ENCODE data around the gene IMMP2L. TPM values are rescaled to one million over a fixed set of nuclear protein-coding genes. Genes with fewer than 3 reads are reported as not detected.

The IMMP2L gene
- total RNA-seq, 1 experiment from 2014 or later, result 12.8 TPM

DNA sequence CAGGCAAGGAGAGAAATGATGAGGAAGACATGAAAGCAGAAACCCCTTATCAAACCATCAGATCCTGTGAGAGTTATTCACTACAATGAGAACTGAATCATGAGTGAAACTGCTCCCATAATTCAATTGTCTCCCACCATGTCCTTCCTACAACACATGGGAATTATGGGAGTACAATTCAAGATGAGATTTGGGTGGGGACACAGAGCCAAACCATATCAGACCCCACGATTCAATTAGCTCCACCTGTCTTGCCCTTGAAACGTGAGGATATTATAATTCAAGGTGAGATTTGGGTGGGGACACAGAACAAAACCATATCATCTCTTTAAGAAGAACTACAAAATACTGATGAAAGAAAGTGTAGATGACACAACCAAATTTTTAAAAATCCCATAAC is 128.9 kb downstream of the IMMP2L start:
- H3K4me1 ChIP-seq, result peaks cover 13% of the 10 kb centered on the region
- peaks cover 7% of the 10 kb centered on the region for H3K9me3 ChIP-seq (replicated peaks)
- H3K27me3 ChIP-seq, result no peaks in the 10 kb centered on the region
- no peak for DNase-seq
- no peak overlapping the region for H3K4me3 ChIP-seq
- H3K27ac ChIP-seq, result no peak overlapping the region
- H3K36me3 ChIP-seq, result no peaks in the 10 kb centered on the region

- peaks cover 17% of the 10 kb centered on the region for H3K4me1 ChIP-seq
- H3K4me3 ChIP-seq, result no peak overlapping the region
- H3K36me3 ChIP-seq, result no peaks in the 10 kb centered on the region
- peaks cover 7% of the 10 kb centered on the region for H3K9me3 ChIP-seq (replicated peaks)
- H3K27ac ChIP-seq, result no peak overlapping the region
- H3K27me3 ChIP-seq, result no peaks in the 10 kb centered on the region
- DNase-seq, result no peak
These were observed 132.5 kb downstream of the IMMP2L start for GRCh38 chr7:111429781-111430180.

GRCh38 chr7:111424768-111425167 is 137.5 kb downstream of the IMMP2L start:
- Histone ChIP-seq H3K4me3 (no peak overlapping the region), H3K4me1 (peaks cover 26% of the 10 kb centered on the region), H3K9me3 (replicated peaks) (peaks cover 16% of the 10 kb centered on the region), H3K27me3 (no peaks in the 10 kb centered on the region), H3K27ac (peak overlapping the region; percentile 67), H3K36me3 (no peaks in the 10 kb centered on the region)
- peak in 1 of 2 experiments; percentile 66 for DNase-seq

DNA sequence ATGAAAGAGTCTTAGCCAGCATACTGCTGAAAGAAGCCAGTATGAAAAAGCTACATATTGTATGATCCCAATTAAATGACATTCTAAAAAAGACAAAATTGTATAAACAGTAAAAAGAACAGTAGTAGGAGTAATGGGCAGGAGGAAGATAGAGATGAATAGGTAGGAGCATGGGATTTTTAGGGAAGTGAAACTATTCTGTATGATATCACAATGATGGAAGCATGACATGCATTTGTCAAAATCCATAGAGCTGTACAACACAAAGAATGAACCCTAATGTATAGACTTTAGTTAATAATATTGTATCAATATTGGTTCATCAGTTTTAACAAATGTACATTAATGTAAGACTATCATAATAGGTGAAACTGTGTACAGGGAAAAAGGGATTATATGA is 147.9 kb downstream of the IMMP2L start:
- H3K27me3 ChIP-seq, result no peaks in the 10 kb centered on the region

DNA sequence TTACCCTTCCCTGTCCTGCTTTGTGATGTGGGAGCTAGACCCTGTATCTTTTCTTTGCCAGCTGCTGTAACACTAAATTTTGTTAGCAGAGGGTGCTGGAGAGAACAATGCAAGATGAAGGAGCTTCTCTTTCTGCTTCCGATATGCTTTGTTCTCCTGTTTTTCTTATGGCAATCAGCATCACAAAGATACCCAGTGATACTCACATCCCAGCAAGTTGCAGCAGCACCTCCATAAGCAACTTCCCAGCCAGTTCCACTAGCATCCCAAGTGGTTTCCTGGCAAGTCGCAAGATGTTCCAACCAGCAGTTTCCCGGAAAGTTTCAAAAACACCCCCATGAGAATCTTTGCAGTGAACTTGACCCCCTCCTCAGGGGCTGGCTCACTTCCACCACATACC is 148.6 kb downstream of the IMMP2L start:
- Histone ChIP-seq H3K27me3 (no peaks in the 10 kb centered on the region), H3K27ac (no peak overlapping the region), H3K4me1 (no peaks in the 10 kb centered on the region; the same call in 1 of the 2 replicates), H3K4me3 (no peak overlapping the region), H3K9me3 (replicated peaks) (peaks cover 5% of the 10 kb centered on the region), H3K36me3 (no peaks in the 10 kb centered on the region)
- no peak for DNase-seq

More for the DNA sequence above, 147.9 kb downstream of the IMMP2L start:
- Histone ChIP-seq H3K36me3 (no peaks in the 10 kb centered on the region), H3K9me3 (replicated peaks) (peaks cover 5% of the 10 kb centered on the region), H3K27ac (no peak overlapping the region), H3K4me1 (no peaks in the 10 kb centered on the region; the same call in 1 of the 2 replicates), H3K4me3 (no peak overlapping the region)
- no peak for DNase-seq

DNA sequence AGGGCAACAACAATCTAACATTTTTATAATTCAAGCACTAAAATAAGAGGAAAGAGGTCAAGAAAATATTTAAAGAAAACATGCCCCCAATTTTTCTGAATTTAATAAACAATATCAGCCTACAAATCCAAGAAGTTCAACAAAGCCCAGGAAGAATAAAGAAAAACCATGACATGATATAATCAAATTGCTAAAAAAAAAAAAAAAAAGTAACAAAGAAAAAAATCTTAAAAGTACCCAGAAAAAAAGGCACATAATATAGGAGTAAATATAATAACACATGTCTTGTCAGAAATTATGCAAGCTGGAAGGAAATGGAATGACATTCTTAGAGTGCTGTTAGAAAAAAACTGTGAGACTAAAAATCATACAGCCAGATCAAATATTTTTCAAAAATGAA is 151.4 kb downstream of the IMMP2L start:
- Histone ChIP-seq H3K36me3 (no peaks in the 10 kb centered on the region), H3K4me1 (no peaks in the 10 kb centered on the region; the same call in 1 of the 2 replicates), H3K27ac (no peak overlapping the region), H3K4me3 (no peak overlapping the region), H3K27me3 (no peaks in the 10 kb centered on the region), H3K9me3 (replicated peaks) (no peaks in the 10 kb centered on the region)
- DNase-seq, result no peak

GRCh38 chr7:111409714-111410422 is 152.4 kb downstream of the IMMP2L start:
- no peak for DNase-seq
- Histone ChIP-seq H3K4me3 (no peak overlapping the region), H3K4me1 (no peaks in the 10 kb centered on the region; the same call in 1 of the 2 replicates), H3K27me3 (no peaks in the 10 kb centered on the region), H3K9me3 (replicated peaks) (no peaks in the 10 kb centered on the region), H3K27ac (no peak overlapping the region), H3K36me3 (no peaks in the 10 kb centered on the region)

DNA sequence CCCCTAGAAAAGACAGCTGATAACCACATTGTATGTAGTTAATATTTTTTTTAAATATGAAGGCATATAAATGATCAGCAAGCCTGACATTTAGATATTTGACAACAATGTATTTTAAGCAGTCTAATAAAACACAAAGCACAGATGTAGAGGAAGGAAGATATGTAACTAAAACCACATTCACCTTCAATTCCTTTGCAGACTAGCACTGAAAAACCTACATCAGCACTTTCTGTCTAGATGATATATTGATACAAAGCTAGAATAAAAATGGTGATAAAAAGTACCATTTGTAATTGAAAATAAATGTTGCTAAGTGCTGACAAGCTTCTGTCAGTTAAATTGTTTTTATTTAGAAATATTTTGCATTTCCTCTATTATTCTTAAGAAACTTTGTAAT is 153.6 kb downstream of the IMMP2L start:
- no peaks in the 10 kb centered on the region for H3K27me3 ChIP-seq
- no peak overlapping the region for H3K4me3 ChIP-seq

GRCh38 chr7:111407258-111407657 is 155.0 kb downstream of the IMMP2L start:
- no peaks in the 10 kb centered on the region for H3K36me3 ChIP-seq
- H3K9me3 ChIP-seq (replicated peaks), result no peaks in the 10 kb centered on the region
- DNase-seq, result no peak
- no peak overlapping the region for H3K27ac ChIP-seq
- H3K4me3 ChIP-seq, result no peak overlapping the region
- H3K4me1 ChIP-seq, result no peaks in the 10 kb centered on the region; the same call in 1 of the 2 replicates
- H3K27me3 ChIP-seq, result no peaks in the 10 kb centered on the region

More for the DNA sequence above, 153.6 kb downstream of the IMMP2L start:
- H3K36me3 ChIP-seq, result no peaks in the 10 kb centered on the region
- H3K9me3 ChIP-seq (replicated peaks), result no peaks in the 10 kb centered on the region
- no peaks in the 10 kb centered on the region; the same call in 1 of the 2 replicates for H3K4me1 ChIP-seq
- DNase-seq, result no peak
- no peak overlapping the region for H3K27ac ChIP-seq

- Histone ChIP-seq H3K27me3 (no peaks in the 10 kb centered on the region), H3K4me3 (no peak overlapping the region), H3K36me3 (no peaks in the 10 kb centered on the region), H3K27ac (no peak overlapping the region), H3K9me3 (replicated peaks) (no peaks in the 10 kb centered on the region), H3K4me1 (peaks cover 2% of the 10 kb centered on the region; the same call in 1 of the 2 replicates)
- no peak for DNase-seq
These were observed 156.7 kb downstream of the IMMP2L start for GRCh38 chr7:111405621-111406020.

- DNase-seq, result no peak
- H3K4me1 ChIP-seq, result peaks cover 2% of the 10 kb centered on the region; the same call in 1 of the 2 replicates
- H3K27ac ChIP-seq, result no peak overlapping the region
- no peaks in the 10 kb centered on the region for H3K9me3 ChIP-seq (replicated peaks)
- H3K27me3 ChIP-seq, result no peaks in the 10 kb centered on the region
- no peak overlapping the region for H3K4me3 ChIP-seq
- H3K36me3 ChIP-seq, result no peaks in the 10 kb centered on the region
These were observed 160.8 kb downstream of the IMMP2L start for GRCh38 chr7:111401516-111401915.

GRCh38 chr7:111400088-111400487 is 162.2 kb downstream of the IMMP2L start:
- H3K4me1 ChIP-seq, result peaks cover 8% of the 10 kb centered on the region
- no peaks in the 10 kb centered on the region for H3K36me3 ChIP-seq
- no peaks in the 10 kb centered on the region for H3K9me3 ChIP-seq (replicated peaks)
- no peaks in the 10 kb centered on the region for H3K27me3 ChIP-seq
- no peak for DNase-seq
- no peak overlapping the region for H3K27ac ChIP-seq
- H3K4me3 ChIP-seq, result no peak overlapping the region

DNA sequence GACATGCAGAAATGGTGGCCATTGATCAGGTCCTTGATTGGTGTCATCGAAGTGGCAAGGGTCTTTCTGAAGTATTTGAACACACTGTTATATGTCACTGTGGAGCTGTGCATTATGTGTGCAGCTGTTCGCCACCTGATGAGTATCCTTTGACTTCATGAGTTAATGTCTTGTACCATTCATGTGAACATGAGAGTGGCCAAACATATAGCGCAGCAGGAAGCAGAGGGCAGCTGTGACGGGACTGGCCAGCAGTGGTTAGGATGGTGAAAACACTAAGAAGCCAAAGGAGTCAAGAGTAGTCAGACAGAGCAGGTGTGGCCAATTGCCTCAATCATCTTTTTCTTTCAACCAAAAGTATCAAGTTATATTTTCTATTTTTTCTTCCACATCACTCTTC is 167.4 kb downstream of the IMMP2L start:
- Histone ChIP-seq H3K9me3 (replicated peaks) (peaks cover 3% of the 10 kb centered on the region; the same call in 1 of the 2 replicates), H3K4me1 (peaks cover 35% of the 10 kb centered on the region), H3K36me3 (no peaks in the 10 kb centered on the region), H3K27ac (peak overlapping the region; percentile 79), H3K27me3 (no peaks in the 10 kb centered on the region), H3K4me3 (no peak overlapping the region)
- peak; percentile 71 to 85 for DNase-seq

DNA sequence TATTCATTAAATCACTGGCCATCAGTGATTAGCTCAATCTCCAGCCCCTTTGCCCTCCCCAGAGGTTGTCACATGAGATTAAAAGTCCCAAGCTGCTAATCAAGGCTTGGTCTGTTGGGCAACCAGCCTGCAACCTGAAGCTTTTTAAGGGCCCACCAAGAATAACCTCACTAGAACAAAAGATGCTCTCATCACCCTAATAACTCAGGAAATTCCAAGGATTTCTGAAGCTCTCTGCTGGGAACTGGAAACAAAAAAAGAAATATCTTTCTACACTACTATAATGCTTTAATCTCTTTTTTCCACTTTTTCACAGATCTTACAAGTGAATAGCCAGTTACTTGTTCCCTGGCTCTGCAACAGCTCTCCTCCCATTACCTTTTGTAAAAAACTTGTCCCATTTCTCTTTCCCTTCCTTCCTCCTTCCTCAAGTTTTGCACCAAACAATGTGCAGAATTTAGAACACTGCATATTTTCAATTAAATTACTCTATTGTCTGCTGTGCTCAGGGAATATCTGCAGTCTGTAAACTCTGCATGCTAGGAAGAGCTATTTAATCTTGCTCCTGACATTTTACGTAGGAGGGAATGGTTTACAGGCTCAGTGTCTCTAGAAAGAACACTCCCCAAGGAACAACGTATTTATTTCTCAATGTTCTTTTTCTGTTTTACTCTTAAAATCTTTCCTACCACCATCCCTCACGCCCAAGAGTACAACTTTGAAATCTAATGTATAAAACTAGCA is 169.1 kb downstream of the IMMP2L start:
- peaks cover 35% of the 10 kb centered on the region for H3K4me1 ChIP-seq
- no peaks in the 10 kb centered on the region for H3K27me3 ChIP-seq
- peaks cover 3% of the 10 kb centered on the region; the same call in 1 of the 2 replicates for H3K9me3 ChIP-seq (replicated peaks)
- H3K27ac ChIP-seq, result peak overlapping the region; percentile 79
- peak overlapping the region; percentile 29 for H3K4me3 ChIP-seq
- peak; percentile 84 to 92 for DNase-seq
- H3K36me3 ChIP-seq, result no peaks in the 10 kb centered on the region; the same call in 1 of the 2 replicates

DNA sequence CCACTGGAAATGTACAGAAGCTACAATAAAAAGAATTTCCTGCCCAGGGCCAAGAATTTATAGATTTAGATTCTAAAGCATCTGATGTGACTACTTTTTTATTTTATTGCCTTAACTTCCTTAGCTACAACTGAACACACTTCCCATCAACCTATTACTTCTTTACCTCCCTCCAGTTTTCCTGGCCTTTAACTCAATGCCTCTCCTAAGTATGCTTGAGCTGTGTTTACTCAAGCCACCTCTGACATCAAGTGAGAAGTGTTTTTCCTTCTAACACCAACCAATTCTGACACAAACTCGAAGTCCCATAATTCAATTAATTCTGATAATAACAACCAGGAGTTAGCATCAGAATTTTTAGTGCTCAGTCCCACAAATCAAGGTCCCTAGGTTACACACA is 170.0 kb downstream of the IMMP2L start:
- no peaks in the 10 kb centered on the region; the same call in 1 of the 2 replicates for H3K36me3 ChIP-seq
- H3K9me3 ChIP-seq (replicated peaks), result peaks cover 3% of the 10 kb centered on the region; the same call in 1 of the 2 replicates
- H3K4me1 ChIP-seq, result peaks cover 35% of the 10 kb centered on the region
- peak overlapping the region; percentile 79 for H3K27ac ChIP-seq
- no peaks in the 10 kb centered on the region for H3K27me3 ChIP-seq
- peak overlapping the region; percentile 22 for H3K4me3 ChIP-seq
- DNase-seq, result no peak

Measured in SJCRH30 (cell line).